MV-4-11 (cell line): ENCODE data around the gene FOXK1.

Experiments used
- DNase-seq: peaks from one replicate; lab custom pipeline; 2025; lab: John Stamatoyannopoulos, UW

The FOXK1 gene

GRCh38 chr7:4745265-4745919, 63.3 kb downstream of the FOXK1 start:
- no peak for DNase-seq

- DNase-seq: peak; percentile 74
Observed at GRCh38 chr7:4745971-4746919, 64.2 kb downstream of the FOXK1 start.

- no peak for DNase-seq
Observed at GRCh38 chr7:4747013-4747412, 64.9 kb downstream of the FOXK1 start.

- DNase-seq: no peak
Observed at GRCh38 chr7:4747746-4748145, 65.7 kb downstream of the FOXK1 start.

- peak; percentile 28 for DNase-seq
Observed at GRCh38 chr7:4748231-4748681, 66.2 kb downstream of the FOXK1 start.

- no peak for DNase-seq
Observed at GRCh38 chr7:4749363-4749762, 67.3 kb downstream of the FOXK1 start.

- no peak for DNase-seq
Observed at GRCh38 chr7:4749798-4750197, 67.7 kb downstream of the FOXK1 start.

- no peak for DNase-seq
Observed at GRCh38 chr7:4751398-4751947, 69.4 kb downstream of the FOXK1 start.

- DNase-seq: no peak
Observed at GRCh38 chr7:4753598-4754432, 71.7 kb downstream of the FOXK1 start.

- DNase-seq: no peak
Observed at GRCh38 chr7:4754433-4755010, 72.4 kb downstream of the FOXK1 start.

GRCh38 chr7:4755045-4755444, 73.0 kb downstream of the FOXK1 start:
- no peak for DNase-seq

- DNase-seq: no peak
Observed at GRCh38 chr7:4758111-4758510, 76.0 kb downstream of the FOXK1 start.

GRCh38 chr7:4758791-4759190, 76.7 kb downstream of the FOXK1 start:
- no peak for DNase-seq

- no peak for DNase-seq
Observed at GRCh38 chr7:4759211-4759610, 77.1 kb downstream of the FOXK1 start.

GRCh38 chr7:4760952-4761351, 78.9 kb downstream of the FOXK1 start:
- DNase-seq: no peak

GRCh38 chr7:4762121-4763055, 80.3 kb downstream of the FOXK1 start:
- DNase-seq: no peak

GRCh38 chr7:4763091-4763793, 81.1 kb downstream of the FOXK1 start:
- DNase-seq: no peak

- DNase-seq: no peak
Observed at GRCh38 chr7:4763794-4764185, 81.7 kb downstream of the FOXK1 start.

GRCh38 chr7:4764402-4765007, 82.4 kb downstream of the FOXK1 start:
- peak; percentile 55 for DNase-seq
